SK-N-MC (cell line): ENCODE measurements around the gene MRGPRX4.

Experiments used
- EZH2 ChIP-seq: fragments of 200-600 bp; sonication (generic); IDR thresholded peaks from one replicate; pipeline ENCODE4 v1.6.1; 2017; ENCODE audit warnings: antibody characterized with exemption
- FOXP2 ChIP-seq: optimal IDR thresholded peaks from 2 replicates; pipeline ENCODE3; 2011; ENCODE audit warnings: mild to moderate bottlenecking, moderate library complexity; ENCODE audit not compliant: insufficient read depth; ENCODE audit errors: extremely low read length, control extremely low read depth
- POLR2AphosphoS5 ChIP-seq: IDR thresholded peaks from 2 replicates; pipeline ENCODE4 v1.6.1; 2012; ENCODE audit warnings: mild to moderate bottlenecking, low read depth, low read length, borderline replicate concordance

- TF ChIP-seq POLR2AphosphoS5, result no peak
- no peak for TF ChIP-seq EZH2
- no peak for TF ChIP-seq FOXP2
Measured at GRCh38 chr11:18204771-18205170, 32.1 kb downstream of the MRGPRX4 start.
